H9 (cell line): ENCODE results near the gene YIPF3. TPM values are rescaled to one million over a fixed set of nuclear protein-coding genes. Genes with fewer than 3 reads are reported as not detected.

Source experiments
- DNase-seq: peaks from one replicate; pipeline ENCODE4 v3.0.0-alpha.2; 2017
- H2AFZ ChIP-seq: one replicate; pipeline ENCODE4 v1.6.1; 2013; ENCODE audit warnings: mild to moderate bottlenecking, low read length, control low read depth, moderate library complexity
- H2AK5ac ChIP-seq: 2 replicates; pipeline ENCODE4 v1.6.1; 2013; ENCODE audit warnings: low read length, control low read depth, mixed read lengths; ENCODE audit not compliant: insufficient read length
- H2BK120ac ChIP-seq: one replicate; pipeline ENCODE4 v1.6.1; 2013; ENCODE audit warnings: low read depth, mild to moderate bottlenecking, low read length, control low read depth, inconsistent platforms; ENCODE audit not compliant: poor library complexity, severe bottlenecking
- H2BK12ac ChIP-seq: 2 replicates; pipeline ENCODE4 v1.6.1; 2013; ENCODE audit warnings: low read length, control low read depth, mixed read lengths, low read depth; ENCODE audit not compliant: insufficient read length
- H2BK15ac ChIP-seq: 2 replicates; pipeline ENCODE4 v1.6.1; 2013; ENCODE audit warnings: low read depth, low read length, control low read depth
- H2BK20ac ChIP-seq: one replicate; pipeline ENCODE4 v1.6.1; 2013; ENCODE audit warnings: low read depth, mild to moderate bottlenecking, low read length, control low read depth, inconsistent platforms; ENCODE audit not compliant: poor library complexity, severe bottlenecking
- H2BK5ac ChIP-seq: 2 replicates; pipeline ENCODE4 v1.6.1; 2013; ENCODE audit warnings: low read length, control low read depth, mixed read lengths; ENCODE audit not compliant: insufficient read length
- H3K14ac ChIP-seq: 2 replicates; pipeline ENCODE4 v1.6.1; 2013; ENCODE audit warnings: low read length, control low read depth; ENCODE audit not compliant: insufficient read depth
- H3K18ac ChIP-seq: 2 replicates; pipeline ENCODE4 v1.6.1; 2013; ENCODE audit warnings: low read depth, mild to moderate bottlenecking, mixed read lengths, low read length, control low read depth; ENCODE audit not compliant: insufficient read length
- H3K23ac ChIP-seq: 2 replicates; pipeline ENCODE4 v1.6.1; 2013; ENCODE audit warnings: low read length, control low read depth, mixed read lengths, low read depth; ENCODE audit not compliant: insufficient read length
- H3K23me2 ChIP-seq: 2 replicates; pipeline ENCODE4 v1.6.1; 2013; ENCODE audit warnings: low read depth, mild to moderate bottlenecking, mixed read lengths, low read length, control low read depth; ENCODE audit not compliant: insufficient read length, poor library complexity, severe bottlenecking
- H3K27ac ChIP-seq: 2 replicates; pipeline ENCODE4 v1.5.1; 2013; ENCODE audit warnings: low read length, control low read depth, mixed read lengths, low read depth; ENCODE audit not compliant: insufficient read length
- H3K27me3 ChIP-seq: 2 replicates; pipeline ENCODE4 v1.6.1; 2013; ENCODE audit warnings: low read length, control low read depth, inconsistent platforms; ENCODE audit not compliant: insufficient read depth
- H3K4ac ChIP-seq: 2 replicates; pipeline ENCODE4 v1.6.1; 2013; ENCODE audit warnings: low read depth, mild to moderate bottlenecking, control low read depth, inconsistent platforms, low read length, moderate library complexity
- H3K4me1 ChIP-seq: 2 replicates; pipeline ENCODE4 v1.6.1; 2013; ENCODE audit warnings: low read length, control low read depth, inconsistent platforms; ENCODE audit not compliant: insufficient read depth
- H3K4me2 ChIP-seq: 2 replicates; pipeline ENCODE4 v1.6.1; 2013; ENCODE audit warnings: low read length, control low read depth, mixed read lengths; ENCODE audit not compliant: insufficient read length, insufficient read depth
- H3K56ac ChIP-seq: 2 replicates; pipeline ENCODE4 v1.6.1; 2013; ENCODE audit warnings: low read depth, mild to moderate bottlenecking, mixed read lengths, low read length, control low read depth; ENCODE audit not compliant: insufficient read length
- H3K79me1 ChIP-seq: 2 replicates; pipeline ENCODE4 v1.6.1; 2013; ENCODE audit warnings: low read depth, mild to moderate bottlenecking, moderate library complexity, low read length, control low read depth, inconsistent platforms; ENCODE audit not compliant: insufficient read depth, poor library complexity, severe bottlenecking
- H3K79me2 ChIP-seq: 2 replicates; pipeline ENCODE4 v1.6.1; 2013; ENCODE audit warnings: low read length, control low read depth, inconsistent platforms; ENCODE audit not compliant: insufficient read depth
- H3K9ac ChIP-seq: 2 replicates; pipeline ENCODE4 v1.6.1; 2013; ENCODE audit warnings: low read length, control low read depth, mixed read lengths; ENCODE audit not compliant: insufficient read length; ENCODE audit errors: extremely low read depth
- H3K9me3 ChIP-seq: one replicate; pipeline ENCODE4 v1.6.1; 2013; ENCODE audit warnings: low read depth, low read length, inconsistent platforms; ENCODE audit not compliant: control insufficient read depth
- H3T11ph ChIP-seq: one replicate; pipeline ENCODE4 v1.6.1; 2013; ENCODE audit warnings: mild to moderate bottlenecking, low read length, control low read depth, inconsistent platforms
- H4K20me1 ChIP-seq: one replicate; pipeline ENCODE4 v1.6.1; 2013; ENCODE audit not compliant: control insufficient read depth, insufficient read length, insufficient read depth
- H4K5ac ChIP-seq: 2 replicates; pipeline ENCODE4 v1.6.1; 2013; ENCODE audit warnings: low read depth, mild to moderate bottlenecking, mixed read lengths, low read length, control low read depth; ENCODE audit not compliant: insufficient read length
- H4K8ac ChIP-seq: replicated peaks from 2 replicates; pipeline ENCODE4 v1.6.1; 2013; ENCODE audit warnings: low read length, control low read depth, mixed read lengths, low read depth; ENCODE audit not compliant: insufficient read length
- H4K91ac ChIP-seq: 2 replicates; pipeline ENCODE4 v1.6.1; 2013; ENCODE audit warnings: low read depth, mild to moderate bottlenecking, moderate library complexity, mixed read lengths, low read length, control low read depth; ENCODE audit not compliant: insufficient read length
- H3K27ac Mint-ChIP-seq, 3 experiments: 2 replicates in 2 of 3; 3 replicates in 1 of 3; pipeline ENCODE4 v1.8.0; 2020 to 2021; ENCODE audit warnings: mixed read lengths in 3 of 3, mild to moderate bottlenecking in 1 of 3, moderate library complexity in 1 of 3
- H3K27me3 Mint-ChIP-seq: 2 replicates; pipeline ENCODE4 v1.8.0; 2021; ENCODE audit warnings: low read depth, mild to moderate bottlenecking, moderate library complexity, mixed read lengths
- H3K36me3 Mint-ChIP-seq, 3 experiments: 2 replicates in 2 of 3; 3 replicates in 1 of 3; pipeline ENCODE4 v1.8.0; 2020 to 2021; ENCODE audit warnings: low read depth in 3 of 3, mixed read lengths in 3 of 3; ENCODE audit not compliant: insufficient read depth in 1 of 3
- H3K4me1 Mint-ChIP-seq, 2 experiments: 2 replicates each; pipeline ENCODE4 v1.8.0; 2020; ENCODE audit warnings: mixed read lengths in 2 of 2
- H3K4me3 Mint-ChIP-seq, 2 experiments: 2 replicates in 1 of 2; 3 replicates in 1 of 2; pipeline ENCODE4 v1.8.0; 2020 to 2021; ENCODE audit warnings: mild to moderate bottlenecking in 2 of 2, mixed read lengths in 2 of 2, moderate library complexity in 1 of 2
- H3K9me3 Mint-ChIP-seq, 2 experiments: 2 replicates in 1 of 2; 3 replicates in 1 of 2; pipeline ENCODE4 v1.8.0; 2020; ENCODE audit warnings: mild to moderate bottlenecking in 2 of 2, mixed read lengths in 2 of 2, moderate library complexity in 1 of 2
- CTCF ChIP-seq: fragments of 200-600 bp; sonication (generic); conservative IDR thresholded peaks from 3 replicates; pipeline ENCODE4 v1.8.0; 2021; ENCODE audit warnings: antibody characterized with exemption, mild to moderate bottlenecking
- WGBS: extraction: QIAGEN DNeasy Blood & Tissue Kit; methylation state at CpG from one replicate; pipeline ENCODE4 v1.1.7; 2013; ENCODE audit warnings: missing lambda C conversion rate, low lambda C conversion rate, mixed read lengths; ENCODE audit not compliant: insufficient read length; ENCODE audit errors: extremely low coverage; 5-methylcytosine and 5-hydroxymethylcytosine counted together
- total RNA-seq: library from RNA; stranded (reverse); gene quantifications from 2 replicates; pipeline ENCODE4 v1.2.1, GENCODE V29; 2021

The YIPF3 gene
- total RNA-seq, 1 experiment from 2014 or later = 84.5 TPM

DNA sequence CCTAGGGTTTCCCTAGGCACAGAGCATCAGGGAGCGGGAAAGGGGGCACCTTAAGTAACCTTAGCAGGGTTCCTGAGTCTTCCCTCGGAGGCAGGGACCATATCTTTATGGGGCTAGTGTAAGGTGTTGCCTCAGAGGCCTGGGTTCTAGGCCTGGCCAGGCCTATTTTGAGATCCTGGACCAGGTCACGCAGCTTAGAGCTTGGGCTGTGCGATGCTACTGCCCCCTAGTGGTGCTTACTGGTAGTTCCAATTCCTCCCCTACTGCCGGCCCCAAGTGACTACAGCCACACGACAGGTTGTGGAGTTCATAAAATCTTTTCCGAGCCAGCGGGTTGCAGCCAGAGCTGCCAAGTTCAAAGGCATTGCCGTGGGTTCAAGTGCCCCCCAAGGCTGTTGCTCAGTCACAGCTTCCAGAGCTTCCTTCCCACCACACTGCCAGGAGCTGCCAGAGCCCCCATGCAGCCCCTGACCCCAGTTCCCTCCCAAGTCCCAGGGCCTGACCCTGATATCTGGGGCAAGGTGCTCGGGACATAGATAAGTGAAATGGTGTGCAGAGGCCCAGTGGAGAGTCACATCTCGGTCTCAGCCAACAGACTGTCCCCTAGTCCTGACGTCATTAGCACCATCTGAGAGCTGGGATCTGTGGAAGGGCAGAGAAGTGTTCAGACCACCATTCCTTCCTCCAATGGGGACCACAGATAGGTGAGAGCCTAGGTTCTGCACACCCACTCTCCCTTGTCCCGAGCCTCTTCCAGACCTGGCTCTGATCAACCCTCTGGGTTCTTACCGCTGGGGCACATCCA is 9.9 kb downstream of the YIPF3 start:
- no peak overlapping the region for H2BK15ac ChIP-seq
- Mint-ChIP-seq H3K27me3 (peaks cover 28% of the 10 kb centered on the region), H3K36me3 (peaks cover 18 to 46% (median 32%) of the 10 kb centered on the region in 3 experiments), H3K4me3 (no peak overlapping the region; a peak in 1 of 5 replicates), H3K9me3 (peaks cover 2 to 3% of the 10 kb centered on the region in 2 experiments; a peak in 3 of 5 replicates), H3K4me1 (peaks cover 18 to 24% of the 10 kb centered on the region in 2 experiments), H3K27ac (no peak overlapping the region; a peak in 1 of 7 replicates)
- no peaks in the 10 kb centered on the region for H3K79me2 ChIP-seq
- H4K8ac ChIP-seq = no peak overlapping the region
- H2AFZ ChIP-seq = no peak overlapping the region
- WGBS = no CpG with 5 or more reads among the region's 14 CpGs
- H2AK5ac ChIP-seq = no peak overlapping the region
- H3K9ac ChIP-seq = no peak overlapping the region
- no peak overlapping the region for H4K91ac ChIP-seq
- peak; percentile 86 for DNase-seq
- peak; percentile 97 for TF ChIP-seq CTCF
- H3K27ac ChIP-seq = no peak overlapping the region
- no peak overlapping the region for H2BK20ac ChIP-seq
- H3T11ph ChIP-seq = no peak overlapping the region
- no peak overlapping the region for H3K56ac ChIP-seq
- H3K18ac ChIP-seq = no peak overlapping the region
- H3K14ac ChIP-seq = no peak overlapping the region
- no peak overlapping the region for H3K4ac ChIP-seq
- H4K20me1 ChIP-seq = no peaks in the 10 kb centered on the region
- no peak overlapping the region for H2BK5ac ChIP-seq
- H3K27me3 ChIP-seq = peaks cover 8% of the 10 kb centered on the region; the same call in 1 of the 2 replicates
- H3K4me1 ChIP-seq = no peaks in the 10 kb centered on the region
- no peak overlapping the region for H3K23ac ChIP-seq
- no peak overlapping the region for H2BK12ac ChIP-seq
- H3K4me2 ChIP-seq = no peak overlapping the region
- no peaks in the 10 kb centered on the region for H3K9me3 ChIP-seq
- H3K79me1 ChIP-seq = no peaks in the 10 kb centered on the region
- H3K23me2 ChIP-seq = peaks cover 5% of the 10 kb centered on the region
- H2BK120ac ChIP-seq = no peak overlapping the region
- H4K5ac ChIP-seq = no peak overlapping the region
